H1 (cell line): ENCODE data around the gene STXBP6. TPM values are rescaled to one million over a fixed set of nuclear protein-coding genes. Genes with fewer than 3 reads are reported as not detected.
A peak's percentile ranks its signal among the peaks of the same experiment; 100 is the strongest.

Experiments
- CTCF ChIA-PET: fragments of 300-600 bp; sonication (Branson Sonifier 250); formaldehyde crosslinking; loops from one replicate; lab custom pipeline; 2021; ENCODE audit not compliant: partially characterized antibody; lab: Charles Lee
- POLR2A ChIA-PET: fragments of 300-600 bp; sonication (Branson Sonifier 250); formaldehyde crosslinking; loops from one replicate; lab custom pipeline; 2021; ENCODE audit warnings: inconsistent platforms; ENCODE audit not compliant: partially characterized antibody; lab: Charles Lee
- DNase-seq, 2 experiments: peaks; one replicate each; pipeline versions ENCODE4 v3.0.0 to v3.0.0-alpha.2; 2010 to 2022; ENCODE audit warnings: low spot score in 2 of 2, low read depth in 1 of 2, mixed read lengths in 1 of 2
- FAIRE-seq: peaks from 2 replicates; lab custom pipeline; 2011; peaks lifted over from hg19 to GRCh38; lab: Jason Lieb, UNC
- H2AFZ ChIP-seq: 2 replicates; pipeline ENCODE4 v1.8.1; 2012; ENCODE audit warnings: low read length, inconsistent platforms
- H2AK5ac ChIP-seq: 2 replicates; pipeline ENCODE4 v1.6.1; 2013; ENCODE audit warnings: low read depth, low read length
- H2BK120ac ChIP-seq: replicated peaks from 2 replicates; pipeline ENCODE3; 2013; ENCODE audit warnings: low read depth, low read length, inconsistent platforms
- H2BK12ac ChIP-seq: 2 replicates; pipeline ENCODE4 v1.6.1; 2013; ENCODE audit warnings: low read depth, low read length
- H2BK15ac ChIP-seq: 2 replicates; pipeline ENCODE4 v1.6.1; 2013; ENCODE audit warnings: low read length
- H2BK20ac ChIP-seq: 2 replicates; pipeline ENCODE4 v1.6.1; 2013; ENCODE audit warnings: low read length
- H2BK5ac ChIP-seq: 2 replicates; pipeline ENCODE4 v1.6.1; 2013; ENCODE audit warnings: low read depth, low read length
- H3K14ac ChIP-seq: 2 replicates; pipeline ENCODE4 v1.6.1; 2013; ENCODE audit warnings: inconsistent platforms; ENCODE audit not compliant: insufficient read length
- H3K18ac ChIP-seq: 2 replicates; pipeline ENCODE4 v1.6.1; 2013; ENCODE audit warnings: low read length; ENCODE audit errors: extremely low read depth
- H3K23ac ChIP-seq: 2 replicates; pipeline ENCODE4 v1.6.1; 2013; ENCODE audit warnings: inconsistent platforms; ENCODE audit not compliant: insufficient read length
- H3K23me2 ChIP-seq: 2 replicates; pipeline ENCODE4 v1.6.1; 2013; ENCODE audit warnings: low read depth, low read length
- H3K27ac ChIP-seq: 2 replicates; pipeline ENCODE4 v1.6.1; 2011; ENCODE audit warnings: low read depth, low read length, inconsistent platforms
- H3K27me3 ChIP-seq, 4 experiments: replicated peaks in 1 of 4; 1 replicate in 1 of 4; 2 replicates in 3 of 4; pipeline versions ENCODE4 v1.6.1 to v1.8.1; 2011 to 2013; ENCODE audit warnings: low read length in 3 of 4, mild to moderate bottlenecking in 3 of 4, inconsistent platforms in 2 of 4, mixed read lengths in 2 of 4, moderate library complexity in 1 of 4; ENCODE audit not compliant: control insufficient read depth in 3 of 4, insufficient read depth in 3 of 4; ENCODE audit errors: extremely low read depth in 1 of 4
- H3K36me3 ChIP-seq, 4 experiments: 2 replicates each; pipeline versions ENCODE4 v1.6.1 to v1.8.1; 2011 to 2013; ENCODE audit warnings: mild to moderate bottlenecking in 4 of 4, low read length in 3 of 4, moderate library complexity in 2 of 4, control low read depth in 1 of 4, inconsistent platforms in 1 of 4; ENCODE audit not compliant: insufficient read depth in 4 of 4, control insufficient read depth in 2 of 4
- H3K4ac ChIP-seq: replicated peaks from 2 replicates; pipeline ENCODE3; 2013; ENCODE audit warnings: low read length, low read depth, mixed read lengths, inconsistent platforms; ENCODE audit not compliant: insufficient read length
- H3K4me1 ChIP-seq, 4 experiments: replicated peaks in 1 of 4; 1 replicate in 1 of 4; 2 replicates in 3 of 4; pipeline versions ENCODE4 v1.6.1 to v1.8.1; 2011 to 2013; ENCODE audit warnings: low read length in 3 of 4, inconsistent platforms in 2 of 4, mixed read lengths in 1 of 4; ENCODE audit not compliant: insufficient read depth in 4 of 4, control insufficient read depth in 3 of 4
- H3K4me2 ChIP-seq, 2 experiments: 2 replicates each; pipeline versions ENCODE4 v1.6.1 to v1.8.1; 2011 to 2013; ENCODE audit warnings: low read depth in 2 of 2, low read length in 2 of 2, control low read depth in 1 of 2, inconsistent platforms in 1 of 2, mild to moderate bottlenecking in 1 of 2; ENCODE audit not compliant: insufficient read depth in 1 of 2
- H3K4me3 ChIP-seq, 4 experiments: fragments of 200-600, 300-600 bp in 1 of 4; sonication (generic), shearing (Covaris generic), sonication (Bioruptor Twin) in 1 of 4; 2 replicates each; pipeline versions ENCODE4 v1.5.1 to v1.8.1; 2011 to 2016; ENCODE audit warnings: low read length in 4 of 4, low read depth in 3 of 4, control low read depth in 2 of 4, inconsistent platforms in 2 of 4, mild to moderate bottlenecking in 2 of 4, mixed read lengths in 1 of 4, moderate library complexity in 1 of 4; ENCODE audit not compliant: insufficient read depth in 2 of 4; ENCODE audit errors: extremely low read depth in 1 of 4
- H3K56ac ChIP-seq: replicated peaks from 2 replicates; pipeline ENCODE3; 2013; ENCODE audit warnings: low read depth, mild to moderate bottlenecking, mixed read lengths, low read length, inconsistent platforms; ENCODE audit not compliant: insufficient read length
- H3K79me1 ChIP-seq: 2 replicates; pipeline ENCODE4 v1.6.1; 2013; ENCODE audit warnings: low read depth, low read length, control low read depth
- H3K79me2 ChIP-seq, 2 experiments: 2 replicates each; pipeline versions ENCODE4 v1.6.1 to v1.8.1; 2012 to 2013; ENCODE audit warnings: low read length in 2 of 2, mild to moderate bottlenecking in 2 of 2, inconsistent platforms in 1 of 2; ENCODE audit not compliant: insufficient read depth in 2 of 2, control insufficient read depth in 1 of 2
- H3K9ac ChIP-seq, 4 experiments: replicated peaks in 1 of 4; 1 replicate in 1 of 4; 2 replicates in 3 of 4; pipeline versions ENCODE4 v1.6.1 to v1.8.1; 2011 to 2013; ENCODE audit warnings: low read depth in 3 of 4, low read length in 3 of 4, control low read depth in 2 of 4, mild to moderate bottlenecking in 2 of 4, moderate library complexity in 2 of 4, inconsistent platforms in 1 of 4; ENCODE audit errors: extremely low read depth in 1 of 4
- H3K9me3 ChIP-seq, 2 experiments: 2 replicates each; pipeline versions ENCODE4 v1.6.1 to v1.8.1; 2012 to 2013; ENCODE audit warnings: mild to moderate bottlenecking in 2 of 2, moderate library complexity in 2 of 2, control low read depth in 1 of 2, inconsistent platforms in 1 of 2, low read depth in 1 of 2, low read length in 1 of 2, mixed read lengths in 1 of 2; ENCODE audit not compliant: insufficient read depth in 2 of 2
- H4K20me1 ChIP-seq, 2 experiments: replicated peaks in 1 of 2; 2 replicates each; pipeline versions ENCODE3 to v1.8.1; 2011 to 2013; ENCODE audit warnings: inconsistent platforms in 2 of 2, low read length in 2 of 2, mild to moderate bottlenecking in 1 of 2; ENCODE audit not compliant: insufficient read depth in 2 of 2, control insufficient read depth in 1 of 2
- H4K5ac ChIP-seq: 2 replicates; pipeline ENCODE4 v1.6.1; 2013; ENCODE audit warnings: low read length, low read depth, mixed read lengths, inconsistent platforms; ENCODE audit not compliant: insufficient read length
- H4K8ac ChIP-seq: 2 replicates; pipeline ENCODE4 v1.8.0; 2013; ENCODE audit warnings: mild to moderate bottlenecking, moderate library complexity, low read length, inconsistent platforms; ENCODE audit not compliant: insufficient read depth; ENCODE audit errors: extremely low read depth
- H4K91ac ChIP-seq: replicated peaks from 2 replicates; pipeline ENCODE3; 2013; ENCODE audit warnings: low read length, mixed read lengths, inconsistent platforms; ENCODE audit not compliant: insufficient read length
- ATF2 ChIP-seq: IDR thresholded peaks from 2 replicates; pipeline ENCODE4 v1.6.1; 2012; ENCODE audit warnings: low read length, inconsistent platforms
- BCL11A ChIP-seq, 2 experiments: IDR thresholded peaks; one replicate each; pipeline ENCODE4 v1.6.1; 2011; ENCODE audit warnings: low read depth in 2 of 2, low read length in 2 of 2, mild to moderate bottlenecking in 2 of 2
- CTBP2 ChIP-seq: IDR thresholded peaks from 2 replicates; pipeline ENCODE4 v1.7.0; 2011; ENCODE audit warnings: borderline replicate concordance, mild to moderate bottlenecking, moderate library complexity, mixed read lengths, low read length; ENCODE audit not compliant: insufficient read depth, insufficient read length
- E2F6 ChIP-seq: IDR thresholded peaks from 2 replicates; pipeline ENCODE4 v1.6.1; 2012; ENCODE audit warnings: inconsistent platforms
- EZH2 ChIP-seq: fragments of 200-600 bp; sonication (generic); IDR thresholded peaks from 2 replicates; pipeline ENCODE4 v1.7.1; 2012; ENCODE audit warnings: low read depth, mild to moderate bottlenecking, moderate library complexity, low read length, inconsistent platforms; ENCODE audit not compliant: severe bottlenecking
- JUND ChIP-seq: IDR thresholded peaks from 2 replicates; pipeline ENCODE4 v1.6.1; 2011; ENCODE audit warnings: mild to moderate bottlenecking, improper control_type of control experiment, low read length
- MAX ChIP-seq: IDR thresholded peaks from 2 replicates; pipeline ENCODE4 v1.6.1; 2012; ENCODE audit warnings: inconsistent platforms
- POLR2AphosphoS5 ChIP-seq: IDR thresholded peaks from 2 replicates; pipeline ENCODE4 v1.6.1; 2011; ENCODE audit warnings: low read depth, low read length
- SIX5 ChIP-seq: IDR thresholded peaks from 2 replicates; pipeline ENCODE4 v1.6.1; 2011; ENCODE audit warnings: mild to moderate bottlenecking, low read depth, low read length
- SP4 ChIP-seq: IDR thresholded peaks from 2 replicates; pipeline ENCODE4 v1.6.1; 2012; ENCODE audit warnings: low read length, inconsistent platforms
- SRF ChIP-seq: IDR thresholded peaks from 2 replicates; pipeline ENCODE4 v1.6.1; 2011; ENCODE audit warnings: mild to moderate bottlenecking, low read depth, low read length, moderate library complexity
- WGBS, 2 experiments: shearing (Covaris generic) in 1 of 2; methylation state at CpG; one replicate each; pipeline versions ENCODE4 v1.1.6 to v1.1.7; 2013 to 2015; ENCODE audit warnings: low lambda C conversion rate in 2 of 2, mixed read lengths in 2 of 2, inconsistent platforms in 1 of 2, low coverage in 1 of 2, missing lambda C conversion rate in 1 of 2; ENCODE audit not compliant: insufficient replicate concordance in 2 of 2, insufficient coverage in 1 of 2, insufficient read length in 1 of 2; ENCODE audit errors: extremely low coverage in 1 of 2, missing lambda C conversion rate in 1 of 2; 5-methylcytosine and 5-hydroxymethylcytosine counted together
- polyA plus RNA-seq, 7 experiments: library from polyadenylated mRNA; depleted of rRNA in 3 of 7; stranded (reverse) in 5 of 7; unstranded in 2 of 7; fragments of >200 nt in 5 of 7; fragments of 200-250 nt in 2 of 7; gene quantifications; 1 replicate in 5 of 7; 2 replicates in 1 of 7; 4 replicates in 1 of 7; pipeline versions ENCODE4 v1.2.1 to v1.2.3, GENCODE V29; 2011 to 2013; ENCODE audit warnings: missing spikeins in 2 of 7, mixed read lengths in 2 of 7
- total RNA-seq: library from RNA; stranded (reverse); fragmentation: NEBNext Ultra II Directional; extraction: Animal tissue kit (Norgen Biotek cat#: 25700); gene quantifications from 2 replicates; pipeline ENCODE4 v1.2.1, GENCODE V29; 2021

The STXBP6 gene
- total and polyA plus RNA-seq, 2 of the 8 experiments (the other 6 are each of a cell fraction or from before 2014, with no cell fraction given) = 9.4 to 18.1 TPM

GRCh38 chr14:25049093-25049567 lies 817 bp downstream of the STXBP6 start:
- no peak overlapping the region for H3K14ac ChIP-seq
- H2BK12ac ChIP-seq = peak overlapping the region; percentile 80; the same call in 1 of the 2 replicates
- FAIRE-seq (no peak), DNase-seq (peak in 1 of 2 experiments; percentile 76)
- H3K23ac ChIP-seq = no peak overlapping the region
- H3K36me3 ChIP-seq = no peaks in the 10 kb centered on the region
- no peak overlapping the region for H3K4ac ChIP-seq
- no peak overlapping the region; the same call in 1 of the 2 replicates for H2BK20ac ChIP-seq
- CTCF ChIA-PET = interaction anchor here (0.6 to 3.3 kb wide), 2 partner anchors 84 to 209 kb away, joined by 3 to 9 read pairs; no protein-coding TSS in a partner anchor
- no peak overlapping the region for H4K5ac ChIP-seq
- no peak overlapping the region for H4K91ac ChIP-seq
- H2BK5ac ChIP-seq = no peak overlapping the region
- H2AFZ ChIP-seq = peak overlapping the region; percentile 55; the same call in 1 of the 2 replicates
- H3K56ac ChIP-seq = no peak overlapping the region
- POLR2A ChIA-PET = no interaction called here
- WGBS, 2 experiments = 5% methylated on average over 34 of the region's 34 CpGs; no CpG with 5 or more reads in 1 of the 2 experiments
- no peaks in the 10 kb centered on the region for H3K79me2 ChIP-seq
- peaks cover 14% of the 10 kb centered on the region for H3K23me2 ChIP-seq
- H4K8ac ChIP-seq = peak overlapping the region; percentile 26
- peak overlapping the region; percentile 86 to 95 for H3K4me2 ChIP-seq
- H3K9me3 ChIP-seq = no peaks in the 10 kb centered on the region
- no peak overlapping the region for H3K27ac ChIP-seq
- H3K79me1 ChIP-seq = no peaks in the 10 kb centered on the region
- H3K4me1 ChIP-seq = peaks cover 2 to 13% (median 5%) of the 10 kb centered on the region in 4 experiments; a peak in 5 of 7 replicates
- H3K4me3 ChIP-seq = peak overlapping the region; percentile 45 to 80 (median 64)
- H3K18ac ChIP-seq = peak overlapping the region; percentile 32
- H2BK120ac ChIP-seq = no peak overlapping the region
- no peak overlapping the region for H2AK5ac ChIP-seq
- peaks cover 8 to 43% (median 32%) of the 10 kb centered on the region in 4 experiments for H3K27me3 ChIP-seq
- H3K9ac ChIP-seq = peak overlapping the region in 3 of 4 experiments; percentile 48 to 61 (median 52); a peak in 6 of 7 replicates
- no peak overlapping the region for H2BK15ac ChIP-seq
- H4K20me1 ChIP-seq = no peaks in the 10 kb centered on the region
- TF ChIP-seq CTBP2 = no peak
- no peak for TF ChIP-seq SRF
- TF ChIP-seq ATF2 = no peak
- peak; percentile 91 for TF ChIP-seq MAX
- TF ChIP-seq EZH2 = peak; percentile 82
- TF ChIP-seq SIX5 = no peak
- TF ChIP-seq BCL11A (IDR thresholded peaks at IDR 0.05; ENCODE audit: low read depth in 2 of 2, low read length in 2 of 2) = no peak
- no peak for TF ChIP-seq SP4
- no peak for TF ChIP-seq JUND
- peak; percentile 97 for TF ChIP-seq E2F6
- TF ChIP-seq POLR2AphosphoS5 = no peak
